ENCODE data around the gene KANSL1.

KANSL1 gene

GRCh38 chr17:45983614-45984310 lies 209.5 kb downstream of the KANSL1 start:
- DNase-seq (ENCODE audit: low spot score): no peak

- no peak for DNase-seq (ENCODE audit: low spot score)
These were observed 210.2 kb downstream of the KANSL1 start for GRCh38 chr17:45982791-45983613.

GRCh38 chr17:45981306-45981705 lies 211.9 kb downstream of the KANSL1 start:
- no peak for DNase-seq (ENCODE audit: low spot score)

GRCh38 chr17:45980855-45981254 lies 212.4 kb downstream of the KANSL1 start:
- no peak for DNase-seq (ENCODE audit: low spot score)

Small RNA genes within 50 kb of the gene (small RNA-seq; reads per million reads assigned to genes)
- 0 reads per million in 2 experiments for gene RF00019
